ENCODE measurements around the gene NOTCH4.
"Not testable (repeated sequence)": the region's sequence is repeated elsewhere in the genome, so short reads cannot be mapped to it uniquely, and the experiment has no call there.

Gene NOTCH4

DNA sequence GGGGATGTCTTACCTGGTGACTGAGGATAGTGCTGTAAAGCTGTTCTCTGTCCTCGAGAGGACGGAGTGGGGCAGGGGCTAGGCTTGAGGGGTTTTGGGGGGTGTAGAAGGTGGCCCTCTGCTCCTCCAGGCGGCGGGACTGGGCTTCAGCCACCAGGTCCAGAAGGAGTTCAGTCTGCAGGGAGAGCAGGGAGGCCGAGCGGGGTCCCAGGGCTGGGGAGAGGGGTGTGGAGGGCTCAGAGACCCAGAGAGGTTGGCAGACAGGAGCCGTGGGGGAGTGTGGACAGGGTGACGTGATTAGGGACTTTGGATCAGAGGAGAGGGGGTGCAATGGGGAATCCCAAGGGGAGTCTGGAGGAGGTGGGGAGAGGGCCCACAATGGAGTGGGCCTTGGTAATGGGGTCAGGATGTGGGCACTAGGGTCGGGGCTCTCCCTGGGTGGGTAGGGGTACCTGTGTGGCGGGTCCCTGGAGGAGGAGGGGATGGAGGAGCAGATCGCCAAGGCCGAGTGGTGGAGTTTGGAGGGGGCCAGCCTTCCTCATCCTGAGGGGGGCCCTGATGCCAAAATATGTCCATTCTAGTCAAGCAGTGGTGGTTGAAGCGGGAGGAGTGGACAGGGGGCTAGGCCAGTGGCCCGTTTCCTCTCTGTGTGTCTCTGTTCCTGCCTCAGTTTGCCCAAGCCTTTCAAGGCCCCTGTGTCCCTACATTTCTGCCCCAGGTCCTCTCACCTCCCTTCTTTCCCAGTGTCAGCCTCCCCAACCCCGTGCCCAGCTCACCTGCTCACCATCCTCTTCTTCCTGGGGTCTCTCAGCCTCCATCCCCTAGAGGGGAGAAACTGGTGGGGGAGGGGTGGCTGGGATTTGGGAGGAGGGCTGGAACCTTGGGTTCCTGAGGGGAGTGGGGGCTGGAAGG lies 31.9 kb downstream of the NOTCH4 start:
- no peak for DNase-seq

DNA sequence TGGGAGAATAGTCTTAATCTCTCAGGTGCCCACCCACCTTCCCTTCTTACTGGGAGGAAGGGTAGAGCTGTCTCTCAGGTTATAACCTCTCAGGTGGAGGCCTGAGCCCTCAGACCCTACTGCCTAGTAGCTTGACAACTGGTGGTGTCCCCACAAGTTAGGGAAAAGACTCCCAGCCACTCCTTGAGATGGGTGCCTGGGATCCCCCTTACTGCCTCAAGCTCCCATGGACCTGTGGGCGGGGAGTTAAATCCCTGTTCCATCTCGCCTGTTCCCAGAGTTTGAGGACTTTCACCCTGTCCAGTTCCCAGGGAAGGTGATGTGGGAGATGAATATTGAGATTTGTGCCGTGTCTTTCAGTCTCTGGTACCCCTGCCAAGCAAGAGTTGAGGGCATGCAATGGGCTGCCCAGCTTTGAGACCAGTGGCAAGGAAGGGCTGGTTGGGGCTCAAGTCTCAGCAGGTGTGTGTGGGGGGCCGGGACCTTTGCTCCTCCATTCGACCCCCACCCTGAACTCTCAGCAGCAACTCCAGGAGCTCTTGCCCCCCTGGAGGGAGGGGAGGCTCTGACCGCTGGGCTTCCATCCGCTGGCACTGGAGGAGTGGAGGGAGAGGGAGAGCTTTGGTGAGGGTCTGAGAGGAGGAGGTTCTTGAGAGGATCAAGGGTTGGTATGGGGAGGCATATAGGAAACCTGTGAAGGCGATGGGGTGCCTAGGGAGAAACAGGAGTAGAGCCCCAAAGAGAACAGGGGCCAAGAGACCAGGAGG lies 32.8 kb downstream of the NOTCH4 start:
- no peak for DNase-seq

DNA sequence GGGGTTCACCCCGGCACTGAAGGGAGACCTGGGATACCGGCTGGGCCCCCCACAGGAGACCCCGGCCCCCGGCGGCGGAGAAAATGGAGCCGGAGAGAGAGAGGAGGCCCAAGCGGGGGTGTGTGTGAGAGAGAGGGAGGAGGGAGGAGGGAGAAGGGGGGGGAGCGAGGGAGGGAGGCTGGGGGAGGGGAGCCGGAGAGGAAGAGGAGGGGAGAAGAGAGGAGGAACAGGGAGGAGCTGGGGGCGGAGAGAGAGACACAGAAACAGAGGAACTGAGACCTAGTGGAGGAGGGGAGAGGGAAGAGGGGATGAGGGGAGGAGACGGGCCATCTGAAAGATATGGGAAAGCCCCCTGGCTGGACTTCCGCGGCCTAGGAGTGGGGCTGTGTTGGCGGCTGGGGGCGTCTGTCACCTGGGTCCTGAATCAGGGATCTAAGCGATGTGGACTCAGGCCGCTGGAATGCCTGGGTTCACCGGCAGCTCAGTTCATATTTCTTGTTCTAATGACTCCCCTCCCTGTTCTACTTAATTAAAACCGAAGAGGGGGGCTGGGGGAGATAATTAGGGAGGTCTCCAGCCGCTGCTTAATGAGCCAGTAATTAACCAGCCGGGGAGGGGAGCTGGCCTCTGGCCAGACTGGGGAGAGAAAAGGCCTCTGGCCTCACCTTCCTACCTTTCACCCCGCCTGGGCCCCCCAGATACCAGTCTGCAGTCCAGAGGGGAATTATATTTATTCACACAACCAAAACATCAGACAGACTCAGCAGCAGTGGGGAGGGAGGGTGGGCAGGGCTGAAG lies 33.6 kb downstream of the NOTCH4 start, which contains the start of gene PBX2:
PBX2 (minus strand) TSS at position 149 of the 798 bp plus-strand sequence. CDS start 287 bp downstream, outside the sequence.
- DNase-seq, result peak; percentile 77

DNA sequence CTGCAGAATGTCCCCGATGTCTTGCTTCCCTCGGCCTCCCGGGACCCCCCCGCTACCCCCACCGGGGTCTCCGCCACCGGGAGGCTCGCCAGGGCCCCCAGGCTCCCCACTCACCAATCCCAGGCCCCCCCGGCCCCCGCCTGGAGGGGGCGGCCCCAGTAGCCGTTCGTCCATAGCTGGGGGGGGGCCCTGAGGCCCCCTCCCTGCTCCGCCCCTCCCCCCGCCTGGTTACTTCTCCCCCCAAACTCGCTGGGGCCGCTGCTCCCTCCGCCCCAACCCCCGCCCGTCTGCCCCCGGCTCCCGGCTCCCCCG lies 34.2 kb downstream of the NOTCH4 start:
- DNase-seq, result no peak

DNA sequence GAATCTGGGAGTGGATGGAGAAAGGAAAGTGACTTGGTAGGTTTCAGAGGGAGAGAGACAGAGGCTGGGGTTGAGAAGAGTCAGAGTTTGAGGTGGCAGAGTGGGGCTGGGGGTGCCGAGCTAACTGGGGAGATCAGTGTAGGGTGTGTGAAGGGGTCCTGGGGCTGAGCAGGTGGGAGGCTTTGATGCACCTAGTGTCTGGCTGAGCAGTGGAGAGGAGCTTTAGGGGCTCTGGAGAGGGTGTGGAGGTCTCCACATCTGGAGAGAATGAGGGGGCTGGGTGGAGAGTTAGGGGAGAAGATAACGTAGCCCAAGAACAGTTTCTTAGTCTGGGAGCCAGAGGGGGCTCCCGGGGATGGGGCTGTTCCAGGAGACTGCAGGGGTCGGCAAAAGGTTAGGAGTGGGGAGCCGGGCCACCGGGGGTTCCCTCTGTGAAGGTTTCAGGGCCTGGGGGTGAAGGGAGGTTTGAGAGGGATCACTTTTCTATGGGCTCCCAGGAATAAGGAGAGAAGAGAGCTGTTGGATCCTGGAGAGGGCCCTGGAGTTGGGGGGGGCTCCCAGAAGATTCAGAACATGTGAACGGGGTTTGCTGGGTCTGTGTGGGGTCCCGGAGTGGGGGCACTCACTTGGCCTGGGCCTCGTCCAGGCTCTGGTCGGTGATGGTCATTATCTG lies 34.7 kb downstream of the NOTCH4 start:
- DNase-seq, result no peak

DNA sequence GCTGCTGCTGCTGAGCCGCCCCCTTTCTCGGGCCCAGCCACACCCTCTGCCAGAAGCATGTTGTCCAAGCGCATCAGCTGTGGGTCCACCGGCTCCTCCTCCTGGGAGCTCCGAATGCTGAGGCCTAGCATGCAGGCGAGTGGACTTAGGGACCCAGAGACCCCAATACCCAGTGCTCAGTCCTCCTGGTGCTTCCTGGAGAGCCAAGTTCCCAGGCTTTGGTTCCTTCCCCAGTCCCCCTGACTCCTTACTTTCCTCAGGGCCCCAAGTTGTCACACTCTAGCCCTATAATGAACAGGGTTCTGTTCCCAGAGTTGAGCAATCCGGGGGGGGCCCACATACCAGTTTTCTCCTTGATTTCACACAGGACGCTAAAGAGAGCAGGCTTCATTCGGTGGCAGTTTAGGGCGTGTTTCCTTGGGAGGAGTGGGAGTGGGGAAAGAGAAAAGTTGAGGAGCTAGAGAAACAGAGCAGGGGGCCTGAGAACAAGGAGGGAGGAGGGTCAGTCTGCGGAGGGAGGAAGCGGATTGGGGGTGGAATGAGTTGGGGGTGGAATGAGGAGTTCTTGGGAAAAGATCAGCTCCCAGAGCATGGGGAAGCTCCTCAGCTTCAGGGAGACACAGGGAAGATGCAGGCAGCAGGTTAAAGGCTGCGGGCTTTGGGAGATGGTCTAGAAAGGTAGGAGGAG lies 35.3 kb downstream of the NOTCH4 start:
- no peak for DNase-seq

DNA sequence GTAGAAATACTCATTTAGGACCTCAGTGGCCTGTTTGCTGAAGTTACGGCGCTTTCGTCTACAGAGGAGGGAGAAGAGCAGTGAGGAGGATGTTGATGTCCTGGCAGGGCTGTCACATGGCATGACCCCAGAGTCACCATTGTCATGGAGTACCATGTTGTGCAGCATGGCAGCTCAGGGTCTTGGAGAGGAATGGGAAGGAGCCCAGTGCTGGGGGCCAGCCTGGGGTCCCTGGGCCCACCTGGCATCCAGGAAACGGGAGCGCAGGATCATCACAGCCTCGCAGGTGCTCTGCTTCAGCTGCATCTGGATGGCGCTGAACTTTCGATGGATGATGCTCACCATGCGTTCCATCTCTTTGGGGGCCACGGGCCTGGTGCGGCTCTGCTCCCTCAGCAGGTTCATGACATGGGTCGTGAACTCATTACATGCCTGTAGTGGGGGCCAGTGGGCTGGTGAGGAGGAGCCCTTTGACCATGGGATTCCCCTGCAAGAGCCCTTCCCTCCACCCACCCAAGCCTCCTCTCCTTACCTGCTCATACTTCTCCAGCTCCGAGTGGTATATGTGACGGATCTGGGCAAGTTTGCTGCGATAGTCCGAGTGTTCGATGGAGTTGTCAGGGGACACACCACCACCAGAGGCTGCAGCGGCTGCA lies 36.0 kb downstream of the NOTCH4 start:
- not testable (repeated sequence) for DNase-seq

DNA sequence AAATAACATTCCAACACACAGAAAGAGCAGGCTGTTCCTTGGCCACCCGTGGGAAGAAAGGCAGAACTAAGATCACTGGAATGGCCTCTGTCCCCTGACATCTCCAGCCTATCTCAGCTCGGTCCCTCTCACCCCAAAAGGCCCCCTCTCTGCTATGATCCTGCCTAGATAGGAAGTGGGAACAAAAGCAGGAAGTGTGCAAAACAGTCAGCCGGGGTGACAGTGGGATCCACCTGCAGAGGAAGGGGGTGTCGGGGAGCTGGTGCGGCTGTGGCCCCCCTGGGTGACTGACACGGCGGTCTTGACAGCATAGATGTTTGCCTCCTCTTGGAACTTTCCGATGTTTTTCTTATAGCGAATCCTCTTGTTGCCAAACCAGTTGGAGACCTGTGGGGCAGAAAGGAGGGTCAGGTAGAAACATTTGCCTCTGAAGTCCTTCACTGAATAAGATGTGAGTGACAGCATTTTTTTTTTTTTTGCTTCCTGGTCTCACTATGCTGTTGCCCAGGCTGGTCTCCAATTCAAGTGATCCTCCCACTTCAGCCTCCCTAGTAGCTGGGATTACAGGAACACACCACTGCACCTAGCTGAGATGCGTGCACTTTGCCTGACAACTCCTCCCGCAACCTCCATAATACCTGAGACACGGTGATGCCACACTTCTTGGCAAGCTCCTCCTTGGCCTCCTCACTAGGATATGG lies 36.7 kb downstream of the NOTCH4 start:
- DNase-seq, result no peak

DNA sequence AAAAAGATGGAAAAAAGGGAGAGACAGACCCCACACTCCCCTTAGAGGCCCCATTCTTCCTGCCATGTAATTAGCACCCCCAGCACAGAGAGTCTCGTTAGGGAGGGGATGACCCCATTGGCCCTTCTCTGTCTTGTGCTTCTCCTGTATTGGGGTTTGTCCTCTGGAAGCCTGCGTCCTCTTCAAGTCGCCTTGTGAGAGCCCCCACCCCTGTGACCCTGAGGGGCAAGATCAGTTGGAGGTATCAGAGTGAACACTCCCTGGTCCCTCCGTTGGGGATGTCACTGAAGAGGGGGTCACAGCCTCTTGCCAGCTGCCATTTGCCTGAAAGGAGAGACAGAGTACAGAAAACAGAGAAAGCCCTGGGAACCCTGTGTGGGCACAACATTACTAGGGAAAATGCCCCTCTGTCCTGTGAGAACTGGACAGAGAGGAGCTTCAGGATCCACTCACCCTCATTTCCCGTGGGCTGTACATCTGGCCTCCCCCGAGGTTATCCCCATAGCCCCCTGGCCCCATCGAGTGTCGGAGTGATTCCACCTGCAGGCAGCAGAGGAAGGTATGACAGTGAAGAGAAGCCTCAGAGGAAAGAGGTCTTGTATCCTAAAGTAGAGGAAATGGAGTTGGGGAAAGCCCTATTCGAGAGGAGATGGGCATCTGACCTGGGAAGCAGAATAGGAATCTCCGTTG lies 37.6 kb downstream of the NOTCH4 start:
- not testable (repeated sequence) for DNase-seq

DNA sequence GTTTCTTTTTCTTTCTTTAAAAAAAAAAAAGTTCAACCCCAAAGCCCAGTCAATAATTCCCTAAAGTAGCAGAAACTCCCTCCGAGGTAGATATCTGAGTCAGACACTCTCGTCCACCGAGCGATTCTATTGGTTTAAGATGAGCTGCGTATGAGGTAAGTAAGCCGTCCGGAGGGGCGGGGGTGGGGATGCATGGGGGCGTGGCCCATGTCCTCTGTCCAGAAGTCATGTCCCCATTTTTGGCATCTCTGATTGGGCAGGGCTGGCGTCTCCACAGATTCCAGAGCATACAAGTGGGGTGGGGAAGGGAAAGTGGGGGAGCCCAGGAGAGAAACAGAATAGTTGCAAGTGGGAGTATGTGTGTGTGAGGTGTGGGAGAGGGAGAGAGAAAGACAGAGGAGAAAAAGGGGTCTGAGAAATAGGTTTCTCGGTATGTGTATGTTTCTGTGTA lies 38.2 kb downstream of the NOTCH4 start:
- DNase-seq, result peak; percentile 39

DNA sequence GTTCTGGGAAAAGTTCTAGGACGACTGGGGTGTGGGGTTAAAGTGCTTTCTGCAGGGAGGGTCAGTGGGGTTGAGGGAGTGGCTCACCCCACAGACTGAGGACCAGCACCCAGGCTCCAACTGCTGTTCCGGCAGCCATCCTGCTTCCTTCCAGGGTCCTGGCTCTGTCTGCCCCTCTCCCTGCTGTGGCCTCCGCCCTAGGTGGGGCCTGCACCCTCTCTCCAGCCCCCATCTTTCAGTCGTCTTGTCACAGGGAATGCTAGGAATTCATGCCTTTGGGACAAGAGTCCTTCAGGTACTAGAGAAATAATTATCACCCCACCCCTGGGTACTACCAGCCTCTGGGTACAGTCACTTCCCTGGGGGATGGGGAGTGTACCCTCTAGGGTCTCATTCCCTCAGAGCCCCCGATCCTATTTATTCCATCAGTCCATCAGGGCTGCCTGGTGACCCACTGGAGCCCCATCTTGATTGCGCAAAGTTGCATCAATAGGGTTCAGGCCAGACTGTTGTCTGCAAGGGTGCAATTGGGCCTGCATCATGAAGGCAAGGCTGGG lies 39.7 kb downstream of the NOTCH4 start, which contains the start of gene AGER:
AGER (minus strand) TSS at position 170 of the 557 bp plus-strand sequence; CDS start at position 139, 31 bp downstream.
- no peak for DNase-seq

DNA sequence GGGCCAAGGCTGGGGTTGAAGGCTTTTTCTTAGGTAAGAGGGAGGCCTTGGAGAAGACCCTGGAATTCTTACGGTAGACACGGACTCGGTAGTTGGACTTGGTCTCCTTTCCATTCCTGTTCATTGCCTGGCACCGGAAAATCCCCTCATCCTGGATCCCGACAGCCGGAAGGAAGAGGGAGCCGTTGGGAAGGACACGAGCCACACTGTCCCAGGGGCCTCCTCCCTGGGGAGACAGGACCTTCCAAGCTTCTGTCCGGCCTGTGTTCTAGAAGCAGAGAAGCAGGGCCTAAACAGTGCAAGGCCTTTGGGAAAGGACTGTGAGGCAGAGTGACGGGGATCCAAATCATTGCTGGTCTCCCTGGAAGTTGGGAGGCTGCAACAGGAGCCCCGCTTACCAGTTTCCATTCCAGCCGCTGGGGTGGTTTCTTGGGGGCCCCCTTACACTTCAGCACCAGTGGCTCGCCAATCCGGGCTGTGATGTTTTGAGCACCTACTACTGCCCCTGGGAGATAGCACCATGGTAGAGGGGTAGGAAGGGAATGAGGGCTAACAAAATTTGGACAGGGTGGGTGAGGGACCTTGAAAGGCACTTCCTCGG lies 40.3 kb downstream of the NOTCH4 start:
- no peak for DNase-seq

DNA sequence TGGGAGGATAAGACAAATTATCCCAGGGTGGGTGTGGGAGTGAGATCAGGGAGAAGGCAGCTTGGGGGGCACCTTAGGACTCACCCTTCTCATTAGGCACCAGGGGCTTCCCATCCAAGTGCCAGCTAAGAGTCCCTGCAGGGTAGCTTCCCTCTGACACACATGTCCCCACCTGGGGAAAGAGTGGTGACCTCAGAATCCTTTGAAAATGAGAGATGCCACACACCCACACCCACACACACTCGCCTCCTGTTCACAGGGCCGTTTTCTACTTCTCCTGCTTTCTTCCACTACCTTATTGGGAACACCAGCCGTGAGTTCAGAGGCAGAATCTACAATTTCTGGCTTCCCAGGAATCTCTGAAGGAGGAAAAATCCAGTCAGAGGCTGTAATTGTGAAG lies 40.8 kb downstream of the NOTCH4 start:
- DNase-seq, result no peak

DNA sequence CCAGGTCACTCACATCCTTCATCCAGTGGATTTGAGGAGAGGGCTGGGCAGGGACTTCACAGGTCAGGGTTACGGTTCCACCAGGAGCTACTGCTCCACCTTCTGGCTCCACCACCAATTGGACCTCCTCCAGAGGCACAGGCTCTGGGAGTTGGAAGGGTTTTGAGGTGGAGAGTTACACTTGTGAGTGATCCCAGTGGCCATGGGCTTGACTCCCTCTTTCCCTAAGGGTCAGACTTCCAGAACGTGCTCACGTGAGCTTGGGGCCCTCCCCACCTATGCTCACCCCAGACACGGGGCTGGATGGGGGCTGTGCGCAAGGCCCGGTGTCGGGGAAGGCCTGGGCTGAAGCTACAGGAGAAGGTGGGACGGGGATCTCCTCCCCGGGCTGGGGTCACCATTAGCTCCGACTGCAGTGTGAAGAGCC lies 41.3 kb downstream of the NOTCH4 start:
- DNase-seq, result no peak

DNA sequence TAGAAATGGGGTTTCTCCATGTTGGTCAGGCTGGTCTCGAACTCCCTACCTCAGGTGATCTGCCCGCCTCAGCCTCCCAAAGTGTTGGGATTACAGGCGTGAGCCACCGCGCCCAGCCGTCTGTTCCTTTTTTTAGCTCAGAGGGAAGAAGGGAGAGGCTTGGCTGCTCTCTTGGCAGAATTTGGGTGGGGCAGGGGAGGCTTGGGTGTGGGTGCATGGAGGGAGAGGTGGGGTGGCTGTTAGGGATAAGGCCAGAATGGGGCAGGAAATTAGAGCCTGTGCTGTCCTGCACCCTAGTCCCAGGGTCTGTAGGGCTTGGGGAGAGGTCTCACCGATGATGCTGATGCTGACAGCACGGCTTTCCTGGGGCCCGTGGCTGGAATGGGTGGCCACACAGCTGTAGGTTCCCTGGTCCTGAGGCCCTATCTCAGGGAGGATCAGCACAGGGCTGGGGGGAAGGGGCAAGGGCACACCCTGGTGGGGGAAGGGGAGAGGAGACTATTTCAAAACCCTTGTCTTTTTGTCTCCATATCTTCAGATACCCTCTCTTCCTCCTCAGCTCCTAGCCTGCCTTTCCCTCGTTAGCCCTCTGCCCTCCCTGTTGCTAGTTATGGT lies 41.8 kb downstream of the NOTCH4 start:
- no peak for DNase-seq

DNA sequence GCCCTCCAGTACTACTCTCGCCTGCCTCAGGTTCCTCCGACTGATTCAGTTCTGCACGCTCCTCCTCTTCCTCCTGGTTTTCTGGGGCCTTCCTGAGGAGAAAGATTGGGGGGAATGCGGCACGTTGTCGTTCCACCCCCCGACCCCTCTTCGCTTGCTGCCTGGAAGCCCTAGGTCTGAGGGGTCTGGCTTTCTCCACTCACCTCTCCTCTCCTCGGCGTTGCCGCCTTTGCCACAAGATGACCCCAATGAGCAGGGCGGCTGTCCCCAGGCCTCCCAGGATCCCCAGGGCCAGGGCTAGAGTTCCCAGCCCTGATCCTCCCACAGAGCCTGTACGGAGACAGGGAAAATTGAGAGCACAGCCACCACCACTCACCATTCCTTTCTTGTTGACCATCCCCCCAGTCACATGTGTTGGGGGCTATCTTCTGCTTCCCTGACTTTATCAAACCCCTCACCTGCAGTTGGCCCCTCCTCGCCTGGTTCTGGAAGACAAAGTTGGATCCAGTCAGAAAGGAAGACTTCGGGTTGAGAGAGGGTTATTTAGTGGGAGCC lies 42.6 kb downstream of the NOTCH4 start:
- no peak for DNase-seq

DNA sequence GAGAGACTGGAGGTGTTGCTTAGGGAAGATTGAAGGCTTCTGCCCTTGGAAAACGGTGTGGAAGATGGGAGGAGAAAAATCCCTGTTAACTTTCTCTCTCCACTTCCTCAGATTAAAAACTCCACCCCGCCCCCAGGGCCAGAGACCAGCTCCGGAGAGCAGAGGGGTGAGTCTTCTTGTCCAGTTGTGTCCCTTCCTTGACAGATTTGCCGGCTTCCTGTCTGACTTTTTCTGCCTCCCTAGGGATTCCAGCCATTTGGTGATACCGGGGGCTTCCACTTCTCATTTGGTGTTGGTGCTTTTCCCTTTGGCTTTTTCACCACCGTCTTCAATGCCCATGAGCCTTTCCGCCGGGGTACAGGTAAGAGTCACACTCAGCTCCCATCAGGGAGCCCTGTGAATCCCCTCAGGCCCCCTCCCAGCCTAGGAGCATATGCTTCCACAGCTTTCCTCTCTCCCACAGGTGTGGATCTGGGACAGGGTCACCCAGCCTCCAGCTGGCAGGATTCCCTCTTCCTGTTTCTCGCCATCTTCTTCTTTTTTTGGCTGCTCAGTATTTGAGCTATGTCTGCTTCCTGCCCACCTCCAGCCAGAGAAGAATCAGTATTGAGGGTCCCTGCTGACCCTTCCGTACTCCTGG lies 44.0 kb downstream of the NOTCH4 start:
- no peak for DNase-seq

Measured in activated effector memory CD4-positive, alpha-beta T cell treated with Interleukin-2 at 50 U/mL for 16 hours (primary cell).